ENCODE data around the gene EVA1C. TPM values are rescaled to one million over a fixed set of nuclear protein-coding genes. Genes with fewer than 3 reads are reported as not detected.

The EVA1C gene
- total and polyA plus RNA-seq, 2 donors (not counting 1 experiment from before 2014, with no cell fraction given), result 0.84 to 1.6 TPM

DNA sequence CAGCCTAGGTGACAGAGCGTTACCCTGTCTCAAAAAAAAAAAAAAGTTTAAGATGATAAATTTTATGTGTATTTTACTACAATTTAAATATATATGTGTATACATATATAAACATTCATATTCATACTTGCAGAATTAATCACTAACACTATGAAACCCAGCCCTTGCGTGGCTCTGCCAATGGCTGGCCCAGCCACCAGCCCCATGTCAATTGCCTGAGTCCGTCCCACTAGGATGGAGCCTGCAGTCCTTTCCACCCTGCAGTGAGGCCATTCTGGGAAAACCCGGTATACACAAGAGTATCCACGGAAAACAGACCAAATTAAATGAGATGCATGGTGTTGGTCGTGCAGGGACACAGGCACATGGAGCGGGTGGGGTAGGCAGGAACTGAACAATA lies 123.1 kb downstream of the EVA1C start:
- Mint-ChIP-seq H3K4me1 (no peaks in the 10 kb centered on the region), H3K4me3 (no peak overlapping the region), H3K9me3 (ENCODE audit: insufficient read depth) (no peaks in the 10 kb centered on the region), H3K27ac (no peak overlapping the region), H3K27me3 (peaks cover 6% of the 10 kb centered on the region)
- Histone ChIP-seq H4K20me1 (ENCODE audit: control insufficient read depth, insufficient read depth, low read length, poor library complexity, severe bottlenecking) (no peaks in the 10 kb centered on the region), H3K36me3 (replicated peaks in 1 of 2; ENCODE audit: control extremely low read depth in 1 of 2, control insufficient read depth in 1 of 2, extremely low read depth in 1 of 2, insufficient read depth in 2 of 2, low read length in 1 of 2) (no peaks in the 10 kb centered on the region), H3K27me3 (replicated peaks in 1 of 4; ENCODE audit: control extremely low read depth in 1 of 4, control insufficient read depth in 3 of 4, insufficient read depth in 4 of 4, low read length in 3 of 4) (peaks cover 0 to 12% (median 1%) of the 10 kb centered on the region in 4 experiments), H2AFZ (ENCODE audit: insufficient read depth, low read depth, low read length, poor library complexity, severe bottlenecking) (no peak overlapping the region), H3K4me3 (ENCODE audit: control extremely low read depth in 1 of 5, extremely low read depth in 1 of 5, insufficient read depth in 1 of 5, low read depth in 2 of 5, low read length in 4 of 5) (no peak overlapping the region), H3K9ac (ENCODE audit: low read length) (no peak overlapping the region), H3K9me3 (ENCODE audit: control extremely low read depth in 1 of 3, control insufficient read depth in 2 of 3, insufficient read depth in 1 of 3, low read length in 2 of 3) (peaks cover 0 to 9% (median 0%) of the 10 kb centered on the region in 3 donors), H3K4me1 (ENCODE audit: control insufficient read depth in 2 of 2, insufficient read depth in 2 of 2, low read length in 2 of 2) (no peaks in the 10 kb centered on the region), H3K27ac (ENCODE audit: low read length in 2 of 2) (no peak overlapping the region), H3K4me2 (replicated peaks; ENCODE audit: low read depth, low read length, poor library complexity, severe bottlenecking) (no peak overlapping the region), H3K79me2 (ENCODE audit: control insufficient read depth, insufficient read depth, low read length) (no peaks in the 10 kb centered on the region)
- TF ChIP-seq, protein P1, sequence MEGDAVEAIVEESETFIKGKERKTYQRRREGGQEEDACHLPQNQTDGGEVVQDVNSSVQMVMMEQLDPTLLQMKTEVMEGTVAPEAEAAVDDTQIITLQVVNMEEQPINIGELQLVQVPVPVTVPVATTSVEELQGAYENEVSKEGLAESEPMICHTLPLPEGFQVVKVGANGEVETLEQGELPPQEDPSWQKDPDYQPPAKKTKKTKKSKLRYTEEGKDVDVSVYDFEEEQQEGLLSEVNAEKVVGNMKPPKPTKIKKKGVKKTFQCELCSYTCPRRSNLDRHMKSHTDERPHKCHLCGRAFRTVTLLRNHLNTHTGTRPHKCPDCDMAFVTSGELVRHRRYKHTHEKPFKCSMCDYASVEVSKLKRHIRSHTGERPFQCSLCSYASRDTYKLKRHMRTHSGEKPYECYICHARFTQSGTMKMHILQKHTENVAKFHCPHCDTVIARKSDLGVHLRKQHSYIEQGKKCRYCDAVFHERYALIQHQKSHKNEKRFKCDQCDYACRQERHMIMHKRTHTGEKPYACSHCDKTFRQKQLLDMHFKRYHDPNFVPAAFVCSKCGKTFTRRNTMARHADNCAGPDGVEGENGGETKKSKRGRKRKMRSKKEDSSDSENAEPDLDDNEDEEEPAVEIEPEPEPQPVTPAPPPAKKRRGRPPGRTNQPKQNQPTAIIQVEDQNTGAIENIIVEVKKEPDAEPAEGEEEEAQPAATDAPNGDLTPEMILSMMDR (IDR thresholded peaks at IDR 0.05), result no peak
- TF ChIP-seq EZH2 (IDR thresholded peaks at IDR 0.05; ENCODE audit: borderline replicate concordance, insufficient read depth, low read depth, low read length, poor library complexity, severe bottlenecking), result no peak
- 97% methylated on average over 4 of the region's 7 CpGs for WGBS (ENCODE audit: insufficient coverage)
- POLR2A ChIA-PET, result no interaction called here
- intact Hi-C loops (cut with micrococcal nuclease), result no loop called here
- ATAC-seq (ENCODE audit: low read depth) (no peak), DNase-seq (no peak)
- CTCF ChIA-PET, result no interaction called here

DNA sequence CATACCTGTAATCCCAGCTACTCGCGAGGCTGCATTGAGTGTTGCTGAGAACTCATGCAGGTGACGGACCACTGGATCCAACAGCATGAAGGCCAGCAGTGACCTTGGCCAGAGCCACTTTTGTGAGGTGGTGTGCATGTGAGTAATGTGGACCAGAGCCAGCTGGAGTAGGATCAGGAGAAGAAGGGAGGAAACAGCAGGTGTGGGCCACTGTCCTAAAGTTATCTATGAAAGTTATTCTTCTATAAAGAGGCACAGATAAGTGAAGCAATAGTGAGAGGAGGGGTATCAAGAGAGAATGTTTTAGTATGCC lies 125.0 kb downstream of the EVA1C start:
- DNase-seq (no peak), ATAC-seq (ENCODE audit: low read depth) (no peak)
- H3K27me3 Mint-ChIP-seq, result peaks cover 19% of the 10 kb centered on the region
- Histone ChIP-seq H2AFZ (ENCODE audit: insufficient read depth, low read depth, low read length, poor library complexity, severe bottlenecking) (no peak overlapping the region), H3K36me3 (replicated peaks in 1 of 2; ENCODE audit: control extremely low read depth in 1 of 2, control insufficient read depth in 1 of 2, extremely low read depth in 1 of 2, insufficient read depth in 2 of 2, low read length in 1 of 2) (no peaks in the 10 kb centered on the region), H4K20me1 (ENCODE audit: control insufficient read depth, insufficient read depth, low read length, poor library complexity, severe bottlenecking) (no peaks in the 10 kb centered on the region), H3K4me3 (ENCODE audit: control extremely low read depth in 1 of 5, extremely low read depth in 1 of 5, insufficient read depth in 1 of 5, low read depth in 2 of 5, low read length in 4 of 5) (no peak overlapping the region), H3K4me2 (replicated peaks; ENCODE audit: low read depth, low read length, poor library complexity, severe bottlenecking) (no peak overlapping the region), H3K9ac (ENCODE audit: low read length) (no peak overlapping the region), H3K27ac (ENCODE audit: low read length in 2 of 2) (no peak overlapping the region), H3K9me3 (ENCODE audit: control extremely low read depth in 1 of 3, control insufficient read depth in 2 of 3, insufficient read depth in 1 of 3, low read length in 2 of 3) (peaks cover 0 to 9% (median 0%) of the 10 kb centered on the region in 3 donors), H3K27me3 (replicated peaks in 1 of 4; ENCODE audit: control extremely low read depth in 1 of 4, control insufficient read depth in 3 of 4, insufficient read depth in 4 of 4, low read length in 3 of 4) (peaks cover 0 to 12% (median 1%) of the 10 kb centered on the region in 4 experiments), H3K79me2 (ENCODE audit: control insufficient read depth, insufficient read depth, low read length) (no peaks in the 10 kb centered on the region), H3K4me1 (ENCODE audit: control insufficient read depth in 2 of 2, insufficient read depth in 2 of 2, low read length in 2 of 2) (no peaks in the 10 kb centered on the region)
- intact Hi-C loops (cut with micrococcal nuclease), result no loop called here
- TF ChIP-seq EZH2 (IDR thresholded peaks at IDR 0.05; ENCODE audit: borderline replicate concordance, insufficient read depth, low read depth, low read length, poor library complexity, severe bottlenecking), result no peak
- TF ChIP-seq, protein P1 (IDR thresholded peaks at IDR 0.05), result no peak
- H3K9me3 Mint-ChIP-seq (ENCODE audit: insufficient read depth), result no peaks in the 10 kb centered on the region
- no peak overlapping the region for H3K27ac Mint-ChIP-seq
- 100% methylated on average over 1 of the region's 3 CpGs for WGBS (ENCODE audit: insufficient coverage)
- CTCF ChIA-PET, result no interaction called here
- H3K4me3 Mint-ChIP-seq, result no peak overlapping the region
- no peaks in the 10 kb centered on the region for H3K4me1 Mint-ChIP-seq
- POLR2A ChIA-PET, result no interaction called here
